ENCODE measurements around the gene RNF145.

GRCh38 chr5:159157552-159157951 lies 51.8 kb downstream of the RNF145 start:
- no peak for TF ChIP-seq CTCF (IDR thresholded peaks at IDR 0.05; ENCODE audit: insufficient read depth, low read length, poor library complexity, severe bottlenecking)
- TF ChIP-seq EZH2phosphoT487 (conservative IDR thresholded peaks at IDR 0.05; ENCODE audit: low read length): no peak

All from SU-DHL-6 (cell line).